Cardiac muscle cell (in vitro differentiated cells and primary cell): ENCODE measurements around the gene CFH. TPM values are rescaled to one million over a fixed set of nuclear protein-coding genes. Genes with fewer than 3 reads are reported as not detected.
"Not testable (repeated sequence)": the region's sequence is repeated elsewhere in the genome, so short reads cannot be mapped to it uniquely, and the experiment has no call there.

Experiments used
- DNase-seq, 2 donors: peaks; one replicate each; pipeline versions ENCODE4 v3.0.0 to v3.0.0-alpha.2; 2010 to 2017; ENCODE audit warnings: low read depth in 1 of 2, low spot score in 1 of 2
- H3K27ac ChIP-seq: fragments of 200-600 bp; sonication (generic); 2 replicates; pipeline ENCODE4 v1.5.1; 2016
- H3K27me3 ChIP-seq: fragments of 200-600 bp; sonication (generic); 2 replicates; pipeline ENCODE4 v1.6.0; 2016; ENCODE audit warnings: control low read depth
- H3K36me3 ChIP-seq: fragments of 200-600 bp; sonication (generic); 2 replicates; pipeline ENCODE4 v1.5.1; 2016; ENCODE audit warnings: control low read depth
- H3K4me1 ChIP-seq: fragments of 200-600 bp; sonication (generic); 2 replicates; pipeline ENCODE4 v1.8.1; 2017; ENCODE audit warnings: low read depth, mild to moderate bottlenecking, mixed run types
- H3K4me3 ChIP-seq: fragments of 200-600 bp; sonication (generic); 2 replicates; pipeline ENCODE4 v1.5.1; 2016; ENCODE audit warnings: mild to moderate bottlenecking
- H3K9me3 ChIP-seq: fragments of 200-600 bp; sonication (generic); 2 replicates; pipeline ENCODE4 v1.5.1; 2017; ENCODE audit warnings: low read depth, mild to moderate bottlenecking, control low read depth
- CTCF ChIP-seq: IDR thresholded peaks from 2 replicates; pipeline ENCODE4 v1.5.1; 2012; ENCODE audit warnings: low read depth, mild to moderate bottlenecking, low read length
- polyA plus RNA-seq: library from polyadenylated mRNA; unstranded; fragments of >200 nt; fragmentation: Nextera tagmentation; extraction: Ambion mirVana; gene quantifications from 2 replicates; pipeline ENCODE4 v1.2.1, GENCODE V29; 2016
- total RNA-seq: library from RNA; depleted of rRNA; stranded (reverse); fragments of >200 nt; gene quantifications from 2 replicates; pipeline ENCODE4 v1.2.3, GENCODE V29; 2016

The CFH gene
- total and polyA plus RNA-seq, 2 experiments from 2014 or later = 0.09 TPM

DNA sequence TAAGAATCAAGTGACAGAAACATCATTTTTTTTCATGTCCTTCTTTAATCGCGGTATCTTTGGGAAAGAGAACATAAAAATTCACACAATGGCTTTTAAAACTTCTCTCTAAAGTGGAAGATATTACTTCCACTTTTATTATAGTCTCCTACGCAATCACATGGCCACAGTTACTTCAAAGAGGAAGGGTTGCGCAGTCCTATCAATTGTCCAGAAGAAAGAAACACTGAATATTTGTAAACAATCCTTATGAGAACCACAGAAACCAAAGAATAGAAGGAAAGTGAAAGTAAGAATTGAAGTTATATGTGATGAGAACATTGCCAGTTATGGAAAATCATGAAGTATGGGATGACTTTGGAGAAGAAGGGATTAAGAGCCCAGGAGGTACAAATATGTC lies 32.6 kb downstream of the CFH start:
- Histone ChIP-seq H3K27ac (no peak overlapping the region), H3K4me1 (no peaks in the 10 kb centered on the region), H3K9me3 (no peaks in the 10 kb centered on the region), H3K27me3 (no peaks in the 10 kb centered on the region), H3K36me3 (no peaks in the 10 kb centered on the region), H3K4me3 (no peak overlapping the region)
- TF ChIP-seq CTCF = no peak
- DNase-seq = no peak

- Histone ChIP-seq H3K9me3 (no peaks in the 10 kb centered on the region), H3K36me3 (no peaks in the 10 kb centered on the region), H3K4me1 (no peaks in the 10 kb centered on the region), H3K27me3 (no peaks in the 10 kb centered on the region), H3K4me3 (no peak overlapping the region), H3K27ac (no peak overlapping the region)
- no peak for TF ChIP-seq CTCF
- DNase-seq = peak in 1 of 2 donors; percentile 28
These were observed 33.7 kb downstream of the CFH start for GRCh38 chr1:196685506-196685905.

- no peaks in the 10 kb centered on the region for H3K27me3 ChIP-seq
- no peak for TF ChIP-seq CTCF
- no peak overlapping the region for H3K27ac ChIP-seq
- DNase-seq = no peak
- no peak overlapping the region for H3K4me3 ChIP-seq
- H3K9me3 ChIP-seq = no peaks in the 10 kb centered on the region
- no peaks in the 10 kb centered on the region for H3K36me3 ChIP-seq
- H3K4me1 ChIP-seq = no peaks in the 10 kb centered on the region
These were observed 37.2 kb downstream of the CFH start for GRCh38 chr1:196689001-196689400.

DNA sequence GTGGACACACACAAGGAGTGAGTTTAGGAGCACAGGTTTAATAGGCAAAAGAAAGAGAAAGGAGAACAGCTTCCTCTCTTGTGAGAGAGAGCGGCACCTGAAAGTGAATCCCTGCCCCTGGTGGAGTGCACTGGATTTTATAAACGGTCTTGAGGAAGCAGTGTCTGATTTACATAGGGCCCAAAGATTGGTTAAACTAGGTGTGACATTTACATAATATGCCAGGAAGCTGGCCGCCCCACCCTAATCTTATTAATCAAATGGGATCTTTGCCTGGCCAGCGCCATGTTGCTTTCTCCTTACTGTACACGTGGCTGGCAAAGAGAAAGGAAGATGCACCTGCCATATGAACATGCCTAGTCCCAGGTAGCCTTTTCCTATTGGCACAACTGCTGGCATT lies 38.7 kb downstream of the CFH start:
- H3K27ac ChIP-seq = no peak overlapping the region

DNA sequence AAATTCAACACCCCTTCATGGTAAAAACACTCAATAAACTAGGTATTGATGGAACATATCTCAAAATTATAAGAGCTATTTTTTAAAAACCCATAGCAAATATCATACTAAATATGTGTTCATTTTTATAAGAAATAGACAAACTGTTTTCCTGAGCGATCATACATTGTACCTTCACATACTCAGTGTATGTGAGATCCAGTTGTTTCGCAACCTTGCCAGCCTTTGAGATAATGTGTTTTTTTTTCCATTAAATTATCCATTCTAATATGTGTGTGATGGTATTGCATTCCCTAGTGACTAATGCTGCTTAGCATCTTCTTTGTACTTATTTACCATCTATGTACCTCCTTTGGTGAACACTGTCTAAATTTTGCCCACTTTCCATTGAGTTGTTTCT lies 47.1 kb downstream of the CFH start:
- H3K27ac ChIP-seq = no peak overlapping the region
- H3K4me3 ChIP-seq = no peak overlapping the region
- H3K36me3 ChIP-seq = no peaks in the 10 kb centered on the region
- no peaks in the 10 kb centered on the region for H3K9me3 ChIP-seq
- H3K4me1 ChIP-seq = no peaks in the 10 kb centered on the region
- no peaks in the 10 kb centered on the region for H3K27me3 ChIP-seq
- TF ChIP-seq CTCF = no peak
- peak in 1 of 2 donors; percentile 21 for DNase-seq

More for the DNA sequence above, 38.7 kb downstream of the CFH start:
- no peak for DNase-seq
- TF ChIP-seq CTCF = no peak
- Histone ChIP-seq H3K4me3 (no peak overlapping the region), H3K36me3 (no peaks in the 10 kb centered on the region), H3K9me3 (no peaks in the 10 kb centered on the region), H3K4me1 (no peaks in the 10 kb centered on the region), H3K27me3 (no peaks in the 10 kb centered on the region)

DNA sequence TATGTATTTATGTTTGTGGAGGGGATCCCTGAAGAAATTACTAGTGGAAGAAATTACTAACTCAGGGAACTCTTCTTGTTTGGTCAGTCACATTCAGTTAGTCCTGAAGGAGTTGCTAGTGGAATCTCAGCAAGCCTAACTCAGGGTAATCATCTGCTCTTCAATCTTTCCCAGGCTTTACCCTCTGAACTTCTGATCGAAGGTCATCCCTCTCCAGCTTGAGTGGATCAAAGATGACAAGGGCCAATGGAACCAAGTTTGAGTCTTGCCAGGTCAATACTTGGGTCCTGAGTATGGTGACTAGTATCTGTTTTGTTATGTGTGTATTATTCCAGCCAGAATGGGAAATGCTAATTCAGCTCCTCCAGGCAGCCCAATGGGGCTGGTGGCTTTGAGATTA lies 49.3 kb downstream of the CFH start:
- no peak for TF ChIP-seq CTCF
- H3K36me3 ChIP-seq = no peaks in the 10 kb centered on the region

GRCh38 chr1:196709892-196710291 lies 58.0 kb downstream of the CFH start:
- not testable (repeated sequence) for H3K4me3 ChIP-seq, H3K4me1 ChIP-seq, DNase-seq, H3K36me3 ChIP-seq, H3K27me3 ChIP-seq, H3K9me3 ChIP-seq, H3K27ac ChIP-seq

More for the DNA sequence above, 49.3 kb downstream of the CFH start:
- Histone ChIP-seq H3K27me3 (no peaks in the 10 kb centered on the region), H3K27ac (no peak overlapping the region), H3K9me3 (no peaks in the 10 kb centered on the region), H3K4me1 (no peaks in the 10 kb centered on the region), H3K4me3 (no peak overlapping the region)
- DNase-seq = no peak
